ENCODE data around the gene AQP7. TPM values are rescaled to one million over a fixed set of nuclear protein-coding genes. Genes with fewer than 3 reads are reported as not detected.
"Not testable (repeated sequence)": the region's sequence is repeated elsewhere in the genome, so short reads cannot be mapped to it uniquely, and the experiment has no call there.

AQP7 gene
- total RNA-seq, 4 donors from 2014 or later = 1.3 to 4.6 (median 2.1) TPM; not detected in 1

DNA sequence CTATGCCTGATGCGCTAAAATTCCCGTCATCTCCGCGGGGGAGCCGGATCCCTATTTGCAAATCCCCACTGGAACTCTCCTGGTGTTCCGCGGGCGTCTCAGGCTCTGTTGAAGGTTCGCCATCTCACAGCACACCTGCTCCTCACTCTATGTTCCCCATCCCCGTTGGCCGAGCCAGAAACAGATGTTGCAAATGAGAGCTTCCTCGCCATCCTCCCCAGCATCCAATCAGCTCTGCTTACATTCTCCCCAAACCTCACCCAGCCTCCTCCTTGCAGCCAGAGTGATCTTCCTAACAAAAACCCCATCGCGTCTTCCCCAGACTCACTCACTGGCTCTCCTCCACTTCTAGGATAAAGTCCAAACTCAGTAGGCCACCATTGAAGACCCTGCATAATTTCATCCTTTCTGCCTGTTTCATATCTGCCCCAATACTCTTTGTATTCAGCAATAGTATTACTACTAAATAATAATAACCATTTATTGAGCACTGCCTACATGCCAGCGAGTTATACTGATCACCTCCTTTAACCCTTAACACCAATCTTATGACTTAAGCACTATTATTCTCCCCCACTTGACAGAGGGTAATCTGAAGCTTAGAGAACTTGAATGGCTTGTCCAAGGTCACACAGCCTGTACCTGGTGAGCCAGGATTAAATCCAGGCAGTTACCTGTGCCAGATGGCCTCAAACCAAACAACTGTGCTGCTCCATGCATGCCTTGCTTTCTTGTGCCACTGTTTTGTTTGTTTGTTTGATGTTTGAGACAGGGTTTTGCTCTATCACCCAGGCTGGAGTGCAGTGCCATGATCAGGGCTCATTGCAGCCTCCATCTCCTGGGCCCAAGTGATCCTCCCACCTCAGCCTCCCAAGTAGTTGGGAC lies 14.0 kb downstream of the AQP7 start:
- peaks cover 0 to 6% of the 10 kb centered on the region in 2 donors for H3K4me1 ChIP-seq
- intact Hi-C loops (cut with DNase I; ENCODE audit: low total_unique reads) = no loop called here
- TF ChIP-seq CTCF (IDR thresholded peaks at IDR 0.05) (no peak), POLR2A (IDR thresholded peaks at IDR 0.05) (no peak)
- no peak for DNase-seq
- H3K4me3 ChIP-seq = no peak overlapping the region
- H3K36me3 ChIP-seq = no peaks in the 10 kb centered on the region
- no peaks in the 10 kb centered on the region for H3K9me3 ChIP-seq
- H3K27me3 ChIP-seq = no peaks in the 10 kb centered on the region
- peak overlapping the region in 1 of 2 donors; percentile 51 for H3K27ac ChIP-seq

- intact Hi-C loops (cut with DNase I; ENCODE audit: low total_unique reads); H3K27me3 ChIP-seq; H3K4me1 ChIP-seq; H3K36me3 ChIP-seq; DNase-seq; H3K4me3 ChIP-seq; H3K9me3 ChIP-seq: not testable (repeated sequence)
- H3K27ac ChIP-seq = peak overlapping the region in 1 of 2 donors; percentile 51
Measured at GRCh38 chr9:33386998-33387397, 15.4 kb downstream of the AQP7 start.

GRCh38 chr9:33386641-33386996 lies 15.7 kb downstream of the AQP7 start:
- H3K9me3 ChIP-seq; H3K4me1 ChIP-seq; intact Hi-C loops (cut with DNase I; ENCODE audit: low total_unique reads); H3K27ac ChIP-seq; H3K27me3 ChIP-seq; DNase-seq; H3K36me3 ChIP-seq; H3K4me3 ChIP-seq: not testable (repeated sequence)

DNA sequence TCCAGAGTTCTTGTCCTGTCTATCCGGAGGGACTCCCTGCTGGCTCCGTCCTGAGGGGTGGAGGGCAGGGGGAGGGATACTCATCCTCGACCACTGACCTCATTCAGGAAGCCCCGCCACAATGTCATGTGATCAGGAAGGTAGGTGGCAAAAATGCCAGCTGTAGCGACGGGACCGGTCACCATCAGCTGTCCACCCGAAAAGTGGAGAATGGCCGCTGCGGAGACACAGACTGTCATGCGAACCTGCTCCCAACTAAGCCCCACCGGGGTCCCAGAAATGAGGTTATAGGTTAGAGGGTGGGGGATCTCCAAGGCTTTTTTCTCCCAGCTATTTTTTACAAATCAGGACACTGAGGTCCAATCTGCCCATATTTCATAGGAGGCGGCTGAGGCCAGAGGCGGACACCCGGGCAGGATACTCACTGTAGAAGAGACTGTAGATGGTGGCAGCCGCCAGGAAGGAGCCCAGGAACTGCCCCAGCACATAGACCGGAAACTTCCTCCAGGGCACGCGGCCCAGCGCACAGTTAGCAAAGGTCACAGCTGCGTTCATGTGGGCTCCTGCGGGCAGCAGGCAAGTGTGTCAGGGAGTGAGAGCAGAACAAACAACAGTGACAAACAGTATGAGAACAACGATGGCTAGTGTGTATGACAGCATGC lies 16.3 kb downstream of the AQP7 start:
- DNase-seq; H3K9me3 ChIP-seq; H3K27ac ChIP-seq; H3K27me3 ChIP-seq; H3K4me1 ChIP-seq; H3K4me3 ChIP-seq; H3K36me3 ChIP-seq; intact Hi-C loops (cut with DNase I; ENCODE audit: low total_unique reads): not testable (repeated sequence)

DNA sequence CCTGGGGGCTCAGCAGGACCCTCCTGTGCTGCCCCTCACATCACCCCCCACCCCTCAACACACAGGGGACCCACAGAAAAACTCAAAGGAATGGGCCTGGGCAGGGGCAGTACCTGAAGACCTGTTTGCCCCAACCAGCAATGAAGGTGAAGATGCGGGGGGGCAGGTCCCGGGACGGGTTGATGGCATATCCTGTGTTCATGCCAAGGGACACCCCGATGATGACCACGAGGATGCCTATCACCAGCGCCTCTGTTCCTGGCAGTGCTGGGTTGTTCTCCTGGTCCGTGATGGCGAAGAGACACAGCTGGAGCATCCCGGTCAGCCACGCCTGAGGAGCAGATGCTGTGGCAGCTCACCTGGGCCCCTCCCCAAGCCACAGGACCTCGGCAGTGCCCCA lies 16.8 kb downstream of the AQP7 start:
- H3K27ac ChIP-seq; H3K4me1 ChIP-seq; intact Hi-C loops (cut with DNase I; ENCODE audit: low total_unique reads); H3K4me3 ChIP-seq; H3K36me3 ChIP-seq; H3K27me3 ChIP-seq; DNase-seq; H3K9me3 ChIP-seq: not testable (repeated sequence)

GRCh38 chr9:33383396-33383795 lies 19.0 kb downstream of the AQP7 start:
- H3K27ac ChIP-seq; H3K36me3 ChIP-seq; H3K4me3 ChIP-seq; H3K27me3 ChIP-seq; DNase-seq; H3K9me3 ChIP-seq; H3K4me1 ChIP-seq; intact Hi-C loops (cut with DNase I; ENCODE audit: low total_unique reads): not testable (repeated sequence)

GRCh38 chr9:33382397-33382796 lies 20.0 kb downstream of the AQP7 start:
- intact Hi-C loops (cut with DNase I; ENCODE audit: low total_unique reads); DNase-seq; H3K9me3 ChIP-seq; H3K27ac ChIP-seq; H3K4me1 ChIP-seq; H3K4me3 ChIP-seq; H3K36me3 ChIP-seq; H3K27me3 ChIP-seq: not testable (repeated sequence)

DNA sequence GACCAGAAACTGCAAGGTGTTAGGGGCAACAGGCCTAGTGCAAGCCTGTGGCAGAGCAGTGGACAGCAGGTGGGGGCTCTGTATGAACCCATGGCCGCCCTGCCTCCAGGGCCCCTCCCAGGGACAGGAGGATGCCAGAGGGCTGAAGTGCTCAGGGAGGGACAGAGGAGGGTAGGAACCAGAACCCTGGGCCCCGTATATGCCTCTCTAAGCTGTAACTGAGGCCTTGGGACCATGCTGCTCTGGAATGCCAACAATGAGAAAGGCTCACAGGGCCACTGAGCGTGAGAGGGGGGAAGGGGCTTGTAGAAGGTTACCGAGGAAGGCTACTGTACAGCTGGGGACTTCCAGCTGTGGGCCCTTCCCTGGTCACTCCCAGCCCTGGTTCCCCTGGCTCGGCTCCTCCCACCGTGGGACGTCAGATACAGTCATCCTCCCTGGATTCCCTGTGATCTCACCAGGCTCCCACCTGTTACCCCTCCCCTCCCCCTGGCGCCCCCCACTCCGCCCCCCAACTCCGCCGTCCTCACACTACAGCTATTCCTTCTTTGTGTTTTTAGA lies 21.1 kb downstream of the AQP7 start:
- no peak overlapping the region for H3K27ac ChIP-seq
- no peak for DNase-seq
- TF ChIP-seq CTCF (IDR thresholded peaks at IDR 0.05) = no peak
- TF ChIP-seq POLR2A (IDR thresholded peaks at IDR 0.05) = no peak

More for the DNA sequence above, 21.1 kb downstream of the AQP7 start:
- H3K4me3 ChIP-seq = no peak overlapping the region
- no peaks in the 10 kb centered on the region for H3K36me3 ChIP-seq
- no peaks in the 10 kb centered on the region for H3K9me3 ChIP-seq
- intact Hi-C loops (cut with DNase I; ENCODE audit: low total_unique reads) = no loop called here
- no peaks in the 10 kb centered on the region for H3K4me1 ChIP-seq
- no peaks in the 10 kb centered on the region for H3K27me3 ChIP-seq

Data from uterus (tissue), 4 donors.